ENCODE measurements around the gene SH3RF2.

GRCh38 chr5:145939540-145940065 lies 3.2 kb downstream of the SH3RF2 start:
- TF ChIP-seq CTCF (IDR thresholded peaks at IDR 0.05), result no peak
- no peak for TF ChIP-seq POLR2AphosphoS5 (IDR thresholded peaks at IDR 0.05)
